Muscle of leg (tissue), 11 donors: Measurements from ENCODE around the gene ZNF48. TPM values are rescaled to one million over a fixed set of nuclear protein-coding genes. Genes with fewer than 3 reads are reported as not detected.

ENCODE experiments used
- DNase-seq: peaks from one replicate; pipeline ENCODE4 v3.0.0; 2013
- H3K27ac ChIP-seq: one replicate; pipeline ENCODE4 v1.5.1; 2013; ENCODE audit warnings: mild to moderate bottlenecking, low read length, control low read depth
- H3K27me3 ChIP-seq: one replicate; pipeline ENCODE4 v1.6.1; 2013; ENCODE audit warnings: low read length; ENCODE audit not compliant: control insufficient read depth, insufficient read depth
- H3K36me3 ChIP-seq: one replicate; pipeline ENCODE4 v1.6.1; 2013; ENCODE audit warnings: low read length; ENCODE audit not compliant: control insufficient read depth, insufficient read depth
- H3K4me1 ChIP-seq: one replicate; pipeline ENCODE4 v1.6.1; 2013; ENCODE audit warnings: low read length; ENCODE audit not compliant: control insufficient read depth, insufficient read depth
- H3K4me3 ChIP-seq: one replicate; pipeline ENCODE4 v1.5.1; 2013; ENCODE audit warnings: low read length, control low read depth
- H3K9me3 ChIP-seq: replicated peaks from 2 replicates; pipeline ENCODE4 v1.6.1; 2013; ENCODE audit warnings: low read depth, low read length; ENCODE audit not compliant: control insufficient read depth
- WGBS: methylation state at CpG from one replicate; pipeline ENCODE4 v1.1.5; 2013; ENCODE audit warnings: missing lambda C conversion rate; ENCODE audit not compliant: insufficient coverage; 5-methylcytosine and 5-hydroxymethylcytosine counted together
- polyA plus RNA-seq, 8 donors: library from polyadenylated mRNA; unstranded; fragments of 120-200 nt; gene quantifications; one replicate each; pipeline versions ENCODE4 v1.2.1 to v1.2.3, GENCODE V29; 2013; ENCODE audit warnings: inconsistent platforms in 1 of 8, low replicate concordance in 1 of 8; ENCODE audit not compliant: insufficient read length in 8 of 8, insufficient read depth in 1 of 8
- total RNA-seq: library from RNA; stranded (reverse); fragments of 120-200 nt; gene quantifications from one replicate; pipeline ENCODE4 v1.2.4, GENCODE V29; 2013

Gene ZNF48
- total and polyA plus RNA-seq, 9 donors, result 5.0 to 8.3 (median 6.6) TPM

- DNase-seq, result no peak
- Histone ChIP-seq H3K4me1 (peaks cover 21% of the 10 kb centered on the region), H3K9me3 (no peaks in the 10 kb centered on the region), H3K36me3 (peaks cover 31% of the 10 kb centered on the region), H3K27ac (peak overlapping the region; percentile 77), H3K27me3 (no peaks in the 10 kb centered on the region), H3K4me3 (peak overlapping the region; percentile 72)
- WGBS, result 6% methylated on average over 7 of the region's 19 CpGs
Measured at GRCh38 chr16:30407804-30408534, 12.7 kb downstream of the ZNF48 start.

DNA sequence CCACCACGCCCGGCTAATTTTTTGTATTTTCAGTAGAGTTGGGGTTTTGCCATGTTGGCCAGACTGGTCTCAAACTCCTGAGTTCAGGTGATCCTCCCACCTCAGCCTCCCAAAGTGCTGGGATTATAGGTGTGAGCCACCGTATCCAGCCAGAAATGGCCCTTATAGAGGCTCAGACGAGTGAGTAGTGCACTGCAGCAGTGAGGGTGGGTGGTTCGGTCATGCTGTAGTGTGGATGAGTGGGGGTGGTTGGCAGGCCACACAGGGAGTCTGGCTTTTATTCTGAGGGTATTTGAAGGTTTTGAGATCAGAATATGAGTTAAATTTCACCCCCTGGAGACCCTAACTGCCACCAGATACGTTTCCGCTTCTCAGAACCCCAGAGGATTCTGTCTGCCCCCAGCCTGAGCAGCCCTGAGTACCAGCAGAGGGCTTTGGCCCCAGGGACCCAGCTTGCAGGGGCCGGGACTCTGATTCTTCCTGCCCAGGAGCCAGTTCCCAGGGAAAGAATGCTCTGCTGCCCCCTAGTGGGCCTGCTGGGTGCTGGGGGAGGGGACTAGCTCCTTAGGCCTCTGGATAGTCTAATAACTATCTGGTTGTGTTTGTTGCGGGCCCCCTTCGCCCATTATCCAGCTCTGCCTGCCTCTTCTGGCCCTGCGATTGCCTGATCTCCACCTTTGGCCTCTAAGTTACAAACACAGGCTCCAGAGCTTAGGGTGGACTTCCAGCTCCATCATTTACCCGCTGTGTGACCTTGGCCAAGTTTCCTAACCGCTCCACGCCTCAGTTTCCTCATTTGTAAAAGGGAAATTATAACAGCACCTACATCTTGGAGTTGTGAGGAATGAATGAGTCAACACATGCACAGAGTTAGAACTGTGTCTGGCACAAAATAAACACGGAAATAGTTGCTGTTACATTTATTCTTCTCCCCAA lies 14.2 kb downstream of the ZNF48 start:
- DNase-seq, result peak; percentile 94
- H3K36me3 ChIP-seq, result peaks cover 41% of the 10 kb centered on the region
- 28% methylated on average over 5 of the region's 15 CpGs for WGBS
- no peak overlapping the region for H3K4me3 ChIP-seq
- H3K27ac ChIP-seq, result peak overlapping the region; percentile 60
- peaks cover 21% of the 10 kb centered on the region for H3K4me1 ChIP-seq
- no peaks in the 10 kb centered on the region for H3K27me3 ChIP-seq
- no peaks in the 10 kb centered on the region for H3K9me3 ChIP-seq

DNA sequence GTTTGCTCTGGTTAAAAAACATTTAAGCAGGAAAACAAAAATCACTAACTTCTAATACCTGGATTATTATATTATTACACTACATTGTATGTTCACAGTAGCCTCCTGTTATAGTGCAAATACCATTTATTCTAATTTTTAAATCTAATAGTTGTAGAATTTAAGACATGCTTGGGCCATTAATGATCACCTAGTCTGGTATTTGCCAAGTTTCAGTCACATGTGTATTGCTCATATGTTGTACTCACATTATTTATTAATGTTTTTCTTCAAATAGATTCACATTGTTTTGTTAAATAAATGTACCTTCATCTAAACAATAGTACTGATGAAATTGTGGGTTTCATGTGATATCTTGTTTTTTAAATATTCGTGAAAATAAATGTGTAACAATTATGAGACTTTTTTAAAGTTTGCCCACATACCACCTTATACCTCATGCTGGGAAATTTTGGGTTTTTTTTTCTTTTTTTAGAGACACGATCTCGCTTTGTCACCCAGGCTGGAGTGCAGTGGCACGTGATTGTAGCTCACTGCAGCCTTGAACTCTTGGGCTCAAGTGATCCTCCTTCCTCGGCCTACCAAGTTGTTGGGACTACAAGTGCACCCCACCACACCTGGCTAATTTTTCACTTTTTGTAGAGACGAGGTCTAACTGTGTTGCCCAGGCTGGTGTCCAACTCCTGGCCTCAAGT lies 18.0 kb downstream of the ZNF48 start:
- Histone ChIP-seq H3K27ac (no peak overlapping the region), H3K4me3 (no peak overlapping the region), H3K36me3 (peaks cover 40% of the 10 kb centered on the region), H3K27me3 (no peaks in the 10 kb centered on the region), H3K4me1 (peaks cover 19% of the 10 kb centered on the region), H3K9me3 (no peaks in the 10 kb centered on the region)
- DNase-seq, result no peak
- WGBS, result 81% methylated on average over 3 of the region's 6 CpGs

- Histone ChIP-seq H3K4me1 (peaks cover 14% of the 10 kb centered on the region), H3K27me3 (no peaks in the 10 kb centered on the region), H3K27ac (no peak overlapping the region), H3K4me3 (no peak overlapping the region), H3K9me3 (no peaks in the 10 kb centered on the region), H3K36me3 (peaks cover 35% of the 10 kb centered on the region)
- DNase-seq, result no peak
- WGBS, result 93% methylated on average over 3 of the region's 5 CpGs
Measured at GRCh38 chr16:30414159-30414558, 18.9 kb downstream of the ZNF48 start.

DNA sequence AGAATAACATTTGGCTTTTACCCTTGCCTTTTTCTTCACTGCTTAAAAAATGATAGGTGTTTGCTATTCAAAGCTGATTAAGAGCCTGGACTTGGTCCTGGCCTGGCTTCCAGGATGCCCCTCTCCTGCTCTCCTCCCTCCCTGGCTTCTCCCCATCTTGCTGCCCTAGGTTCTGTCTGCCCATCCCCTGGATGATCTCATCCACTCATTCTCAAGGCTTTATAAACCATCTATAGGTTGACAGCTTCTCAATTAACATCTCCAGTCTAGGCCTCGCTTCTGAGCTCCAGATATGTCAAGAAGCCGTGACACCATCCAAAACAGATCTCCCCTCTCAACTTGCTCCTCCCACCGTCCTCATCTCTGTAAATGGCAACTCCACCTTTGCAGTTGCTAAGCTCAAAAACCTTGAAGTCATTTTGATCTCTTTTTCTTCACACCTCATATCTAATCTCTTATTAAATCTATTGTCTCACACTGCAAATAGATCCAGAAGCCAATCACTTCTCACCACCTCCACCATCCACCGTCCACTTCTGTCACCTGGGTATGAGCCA lies 20.9 kb downstream of the ZNF48 start:
- no peak for DNase-seq
- H3K36me3 ChIP-seq, result peaks cover 35% of the 10 kb centered on the region
- WGBS, result 85% methylated on average over 4 of the region's 4 CpGs

GRCh38 chr16:30416624-30417528 lies 21.7 kb downstream of the ZNF48 start:
- no peak overlapping the region for H3K27ac ChIP-seq
- no peaks in the 10 kb centered on the region for H3K27me3 ChIP-seq
- WGBS, result 44% methylated on average over 12 of the region's 18 CpGs
- peak overlapping the region; percentile 50 for H3K4me3 ChIP-seq
- peaks cover 8% of the 10 kb centered on the region for H3K4me1 ChIP-seq
- H3K9me3 ChIP-seq, result no peaks in the 10 kb centered on the region
- no peak for DNase-seq
- peaks cover 32% of the 10 kb centered on the region for H3K36me3 ChIP-seq

More for the DNA sequence above, 20.9 kb downstream of the ZNF48 start:
- H3K9me3 ChIP-seq, result no peaks in the 10 kb centered on the region
- H3K4me3 ChIP-seq, result no peak overlapping the region
- H3K27me3 ChIP-seq, result no peaks in the 10 kb centered on the region
- H3K27ac ChIP-seq, result no peak overlapping the region
- H3K4me1 ChIP-seq, result peaks cover 8% of the 10 kb centered on the region

GRCh38 chr16:30417529-30418349 lies 22.5 kb downstream of the ZNF48 start:
- H3K27ac ChIP-seq, result peak overlapping the region; percentile 62
- peak; percentile 96 for DNase-seq
- under 1% methylated on average over 132 of the region's 140 CpGs for WGBS
- H3K4me3 ChIP-seq, result peak overlapping the region; percentile 50
- no peaks in the 10 kb centered on the region for H3K9me3 ChIP-seq
- H3K36me3 ChIP-seq, result peaks cover 28% of the 10 kb centered on the region
- H3K4me1 ChIP-seq, result peaks cover 8% of the 10 kb centered on the region
- no peaks in the 10 kb centered on the region for H3K27me3 ChIP-seq

GRCh38 chr16:30418350-30419181 lies 23.3 kb downstream of the ZNF48 start:
- Histone ChIP-seq H3K4me1 (peaks cover 8% of the 10 kb centered on the region), H3K27ac (peak overlapping the region; percentile 62), H3K36me3 (peaks cover 29% of the 10 kb centered on the region), H3K9me3 (no peaks in the 10 kb centered on the region), H3K4me3 (peak overlapping the region; percentile 50), H3K27me3 (no peaks in the 10 kb centered on the region)
- DNase-seq, result no peak
- 60% methylated on average over 14 of the region's 31 CpGs for WGBS
